GM10847 (cell line): ENCODE measurements around the gene FOXO6.

ENCODE experiments used
- POLR2A ChIP-seq: IDR thresholded peaks from 2 replicates; pipeline ENCODE4 v1.6.1; 2011; ENCODE audit not compliant: insufficient read length; ENCODE audit errors: extremely low read depth

FOXO6 gene

DNA sequence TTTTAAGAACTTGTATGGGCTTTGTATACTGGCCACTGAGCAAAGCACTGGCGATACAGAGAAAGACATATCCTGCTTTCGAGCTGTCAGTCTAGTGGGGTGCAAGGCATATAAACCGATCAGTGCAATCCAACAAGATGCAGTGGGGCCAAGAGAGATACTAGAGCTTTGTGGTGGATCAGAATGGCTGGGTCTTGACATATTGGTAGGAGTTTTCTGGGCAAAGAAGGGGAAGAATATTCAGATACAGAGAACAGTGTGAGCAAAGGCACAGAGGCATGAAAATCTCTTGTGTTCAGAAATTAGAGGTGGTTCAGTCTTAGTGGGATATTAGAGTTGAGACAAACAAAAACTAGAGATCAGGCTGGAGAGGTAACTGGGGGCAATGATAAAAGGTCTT is 49.2 kb downstream of the FOXO6 start:
- no peak for TF ChIP-seq POLR2A

DNA sequence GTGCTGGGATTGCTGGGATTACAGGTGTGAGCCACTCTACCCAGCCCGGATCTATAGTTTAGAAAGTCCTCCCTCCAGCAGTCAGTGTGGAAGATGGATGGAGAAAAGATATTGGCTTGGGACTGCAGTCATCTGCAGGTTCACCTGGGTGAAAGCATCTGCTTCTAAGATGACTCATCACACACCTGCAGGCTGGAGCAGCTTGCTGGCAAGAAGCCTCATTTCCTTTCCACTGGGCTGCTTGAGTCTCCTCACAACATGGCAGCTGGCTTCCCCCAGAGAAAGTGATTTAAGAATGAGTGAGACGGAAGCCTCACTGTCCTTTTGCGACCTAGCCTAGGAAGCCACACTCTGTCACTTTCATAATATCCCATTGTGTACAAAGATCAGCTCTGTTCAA is 50.0 kb downstream of the FOXO6 start:
- TF ChIP-seq POLR2A, result no peak

- TF ChIP-seq POLR2A, result no peak
These were observed 51.5 kb downstream of the FOXO6 start for GRCh38 chr1:41412748-41413147.

DNA sequence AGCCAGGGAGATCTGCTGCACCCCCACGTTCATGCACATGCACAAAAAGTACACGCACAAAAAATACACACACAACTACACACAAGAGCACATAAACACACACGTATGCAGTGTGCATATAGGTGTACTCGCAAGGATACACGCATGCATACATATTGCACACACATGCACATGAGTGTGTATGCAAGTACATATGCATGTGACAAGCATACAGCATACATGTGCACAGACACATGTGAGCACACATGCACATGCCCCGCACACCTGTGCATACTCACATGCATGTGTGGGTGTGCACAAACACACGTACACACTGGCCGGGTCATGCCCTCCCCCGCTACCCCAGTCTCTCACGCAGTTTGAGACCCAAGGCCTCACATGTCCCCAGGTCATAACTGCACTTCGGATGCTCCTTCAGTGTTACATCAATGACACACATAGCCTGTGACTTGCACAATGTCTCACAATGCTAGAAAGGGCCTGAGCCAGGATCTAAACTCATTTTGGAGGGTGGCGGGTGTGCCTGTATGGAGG is 52.6 kb downstream of the FOXO6 start:
- TF ChIP-seq POLR2A, result no peak

- no peak for TF ChIP-seq POLR2A
These were observed 53.1 kb downstream of the FOXO6 start for GRCh38 chr1:41414296-41414695.

- no peak for TF ChIP-seq POLR2A
These were observed 53.6 kb downstream of the FOXO6 start for GRCh38 chr1:41414716-41415306.

DNA sequence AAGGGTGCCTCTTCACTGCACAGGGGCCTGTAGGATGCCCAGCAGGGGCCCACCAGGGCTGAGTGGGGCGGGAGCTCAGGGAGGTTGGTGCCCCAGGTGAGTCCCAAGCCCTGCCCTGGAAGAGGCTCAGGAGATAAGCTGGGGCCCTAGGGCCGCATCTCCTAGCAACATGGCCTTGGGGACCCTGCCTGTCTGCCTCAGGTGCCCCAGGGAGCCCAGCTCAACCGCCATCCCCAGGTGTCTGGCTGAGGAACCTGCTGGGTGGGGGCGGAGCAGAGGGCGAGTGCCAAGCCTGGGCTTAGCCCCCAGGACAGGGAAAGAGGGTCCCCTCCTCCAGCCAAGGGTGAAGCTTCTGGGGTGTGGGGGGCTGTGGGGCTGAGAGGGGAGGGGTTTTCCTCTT is 54.8 kb downstream of the FOXO6 start:
- no peak for TF ChIP-seq POLR2A

- no peak for TF ChIP-seq POLR2A
These were observed 55.5 kb downstream of the FOXO6 start for GRCh38 chr1:41416552-41417334.

- no peak for TF ChIP-seq POLR2A
These were observed 56.1 kb downstream of the FOXO6 start for GRCh38 chr1:41417335-41417682.

DNA sequence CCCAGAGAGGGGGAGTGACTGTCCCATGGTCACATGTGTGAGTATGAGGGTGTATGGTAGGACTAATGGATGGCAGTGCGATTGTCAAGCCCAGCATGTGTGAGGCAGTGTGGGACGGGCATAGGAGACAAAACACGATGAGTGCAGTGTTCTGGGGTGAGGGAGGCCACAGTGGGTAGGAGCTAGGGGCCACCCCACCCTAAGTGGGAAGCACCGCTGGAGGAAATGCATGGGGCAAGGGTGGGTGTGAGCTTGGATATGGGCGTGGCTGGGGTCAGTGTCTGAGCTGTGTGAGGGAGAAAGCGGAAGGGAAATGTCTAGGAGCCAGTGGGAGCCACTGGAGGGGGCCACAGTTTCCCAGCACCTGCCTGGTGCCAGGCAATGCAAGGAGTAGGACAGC is 56.5 kb downstream of the FOXO6 start:
- no peak for TF ChIP-seq POLR2A

GRCh38 chr1:41418857-41419583 is 57.8 kb downstream of the FOXO6 start:
- TF ChIP-seq POLR2A, result no peak

DNA sequence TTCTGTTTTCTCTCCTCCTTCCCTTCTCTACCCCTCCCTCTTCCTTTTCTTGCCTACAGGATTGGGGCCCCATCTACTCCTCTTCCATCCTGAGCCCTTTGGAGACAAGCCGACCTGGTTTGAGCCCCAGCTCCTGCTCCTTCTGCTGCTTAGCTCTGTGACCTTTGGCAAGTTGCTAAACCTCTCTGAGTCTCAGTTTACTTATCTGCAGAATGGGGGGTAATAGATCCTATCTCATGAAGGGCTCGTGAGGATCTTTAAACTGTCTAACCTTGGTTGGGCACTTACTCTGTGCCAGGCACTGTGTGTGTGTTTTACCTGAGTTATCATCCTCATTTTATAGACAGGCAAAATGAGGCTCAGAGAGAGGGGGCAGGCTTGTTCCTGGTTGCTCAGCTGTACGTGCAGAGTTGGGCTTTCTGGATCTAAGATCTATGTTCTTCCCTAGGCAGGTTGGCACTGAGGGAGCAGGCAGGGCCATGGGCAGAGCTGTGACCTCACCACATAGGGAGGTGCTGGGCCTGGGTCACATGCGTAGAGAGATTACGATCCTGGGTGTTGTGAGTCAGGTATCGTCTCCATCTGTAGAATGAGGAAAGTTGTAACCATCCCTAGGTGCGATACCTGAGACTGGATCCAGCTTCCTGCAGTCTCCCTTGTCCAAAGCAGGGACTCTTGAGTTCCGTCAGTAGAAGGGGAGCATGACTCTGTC is 58.5 kb downstream of the FOXO6 start:
- TF ChIP-seq POLR2A, result no peak

GRCh38 chr1:41420351-41420750 is 59.1 kb downstream of the FOXO6 start:
- TF ChIP-seq POLR2A, result no peak

DNA sequence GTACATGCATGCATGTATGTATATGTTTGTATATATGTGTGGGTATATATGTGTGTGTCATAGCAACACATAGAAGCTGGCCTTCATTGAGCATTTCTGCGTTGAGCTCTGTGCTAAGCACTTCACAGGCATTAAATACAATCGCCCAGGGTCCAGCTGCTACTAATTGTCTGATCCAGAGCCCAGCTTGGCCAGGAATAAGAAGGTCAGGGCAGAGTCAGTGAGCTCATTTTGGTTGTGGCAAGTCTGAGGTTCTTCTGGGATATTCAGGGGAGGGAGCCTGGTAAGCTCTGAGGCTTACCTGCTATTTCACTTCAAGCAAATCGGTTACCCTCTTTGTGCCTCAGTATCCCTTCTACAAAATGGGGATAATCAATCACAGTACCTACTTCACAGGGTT is 59.6 kb downstream of the FOXO6 start:
- TF ChIP-seq POLR2A, result no peak

GRCh38 chr1:41422306-41422705 is 61.1 kb downstream of the FOXO6 start:
- no peak for TF ChIP-seq POLR2A
